MV-4-11 (cell line): ENCODE data around the gene NOPCHAP1.
"Not testable (repeated sequence)": the region's sequence is repeated elsewhere in the genome, so short reads cannot be mapped to it uniquely, and the experiment has no call there.

ENCODE experiments used
- DNase-seq: peaks from one replicate; lab custom pipeline; 2025; lab: John Stamatoyannopoulos, UW

Gene NOPCHAP1

GRCh38 chr12:104986022-104986941, at the start of gene NOPCHAP1:
Gene NOPCHAP1, plus strand, starts transcription at chr12:104986316. Its CDS starts 37 bp downstream, at chr12:104986353.
- peak; percentile 71 for DNase-seq

- no peak for DNase-seq
Measured at GRCh38 chr12:104938371-104938770, 47.7 kb upstream of the NOPCHAP1 start.

GRCh38 chr12:104939089-104939488, 47.0 kb upstream of the NOPCHAP1 start:
- DNase-seq, result no peak

DNA sequence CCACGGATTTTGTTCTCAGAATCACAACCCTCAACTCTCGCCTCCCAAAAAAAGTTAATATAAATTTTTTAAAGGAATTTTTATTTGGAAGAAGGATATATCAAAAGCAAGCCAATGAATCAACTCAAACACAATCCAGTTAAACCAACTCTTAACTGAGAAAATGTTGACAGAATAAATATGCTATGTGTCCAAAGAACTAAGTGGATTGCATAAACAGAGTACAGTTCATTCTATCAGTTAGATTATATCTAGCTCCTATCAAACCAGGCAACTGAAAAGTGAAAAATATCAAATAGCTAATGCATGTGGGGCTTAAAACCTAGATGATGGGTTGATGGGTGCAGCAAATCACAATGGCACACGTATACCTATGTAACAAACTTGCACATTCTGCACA, 44.7 kb upstream of the NOPCHAP1 start:
- DNase-seq, result no peak

GRCh38 chr12:104942075-104942474, 44.0 kb upstream of the NOPCHAP1 start:
- DNase-seq, result no peak

DNA sequence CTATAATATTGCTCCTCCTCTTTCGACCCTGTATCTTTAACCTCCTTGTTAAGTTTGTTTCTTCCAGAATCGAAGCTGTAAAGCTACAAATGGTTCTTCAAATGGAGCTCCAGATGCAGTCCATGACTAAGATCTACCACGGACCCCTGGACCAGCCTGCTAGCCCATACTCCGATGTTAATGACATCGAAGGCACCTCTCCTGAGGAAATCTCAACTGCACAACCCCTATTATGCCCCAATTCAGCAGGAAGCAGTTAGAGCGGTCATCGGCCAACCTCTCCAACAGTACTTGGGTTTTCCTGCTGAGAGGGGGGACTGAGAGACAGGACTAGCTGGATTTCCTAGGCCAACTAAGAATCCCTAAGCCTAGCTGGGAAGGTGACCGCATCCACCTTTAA, 42.7 kb upstream of the NOPCHAP1 start:
- DNase-seq, result not testable (repeated sequence)

DNA sequence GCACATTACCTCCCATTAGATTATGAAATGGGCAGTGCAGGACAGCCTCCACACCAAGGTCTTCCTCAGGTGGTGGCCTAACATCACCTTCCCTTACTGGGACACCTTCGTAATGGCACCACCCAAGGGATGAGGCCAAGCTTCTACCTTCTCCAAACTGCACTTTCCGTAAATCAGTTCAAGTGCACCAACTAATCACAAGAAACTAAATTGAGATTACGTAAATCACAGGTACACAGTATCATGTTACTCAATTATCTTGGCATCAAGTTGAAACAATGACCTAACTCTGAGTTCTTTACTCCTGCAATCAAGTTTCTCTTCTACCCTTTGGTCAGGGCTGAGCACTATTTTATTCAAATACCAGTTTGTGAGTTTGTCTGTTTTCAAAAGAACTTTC, 41.9 kb upstream of the NOPCHAP1 start:
- no peak for DNase-seq

GRCh38 chr12:104948716-104949115, 37.4 kb upstream of the NOPCHAP1 start:
- not testable (repeated sequence) for DNase-seq

DNA sequence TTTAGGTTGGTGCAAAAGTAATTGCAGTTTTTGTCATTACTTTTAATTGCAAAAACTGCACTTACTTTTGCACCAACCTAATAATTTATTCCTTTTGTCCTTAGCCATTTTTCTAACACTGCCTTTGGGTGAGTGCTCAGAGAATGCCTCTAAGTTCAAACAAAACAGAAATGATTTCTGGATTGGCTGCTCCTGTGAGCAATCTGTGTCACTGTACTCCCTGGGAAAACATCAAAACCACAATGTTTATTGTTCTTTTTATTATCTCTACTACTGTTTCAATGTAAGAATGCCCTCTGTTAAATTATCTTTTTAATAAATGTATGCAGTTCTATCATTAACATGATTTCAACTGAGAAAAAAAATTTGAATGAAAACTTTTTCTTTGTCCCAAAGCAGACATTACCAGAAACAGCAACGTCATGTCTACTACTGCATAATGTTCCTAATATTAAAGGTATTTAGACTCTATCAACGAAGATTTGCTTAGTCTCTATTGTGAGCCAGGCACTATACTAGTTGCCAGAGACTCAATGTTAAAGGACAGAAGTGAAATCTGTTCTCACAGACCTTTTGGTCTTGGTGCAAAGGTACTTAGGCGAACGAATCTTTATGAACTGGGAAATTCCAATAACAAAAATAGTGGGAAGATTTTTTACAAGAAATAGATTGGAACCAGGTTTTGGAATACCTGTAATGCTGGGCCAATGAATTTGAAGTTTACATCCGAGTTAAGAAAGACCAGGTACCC, 34.2 kb upstream of the NOPCHAP1 start:
- DNase-seq, result no peak

GRCh38 chr12:104952816-104953215, 33.3 kb upstream of the NOPCHAP1 start:
- no peak for DNase-seq

DNA sequence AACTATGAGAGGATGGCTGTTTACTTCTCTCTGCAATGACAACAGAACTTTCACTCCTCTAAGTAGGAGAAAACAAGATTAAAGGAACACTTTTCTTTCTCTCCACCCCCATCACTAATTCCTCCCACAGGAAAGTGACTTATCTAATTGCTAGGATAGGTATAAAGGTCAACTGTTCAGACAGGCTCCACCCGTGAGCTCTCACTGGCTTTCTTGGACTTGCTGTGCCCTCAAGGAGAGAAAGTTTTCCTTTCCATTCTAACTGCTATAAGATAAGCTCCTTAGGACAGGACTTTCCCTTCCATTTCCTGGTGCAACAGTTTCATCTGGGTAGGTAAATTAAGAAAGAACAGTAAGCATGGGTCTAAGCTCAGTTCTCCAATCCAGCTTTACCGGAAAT, 32.8 kb upstream of the NOPCHAP1 start:
- no peak for DNase-seq

DNA sequence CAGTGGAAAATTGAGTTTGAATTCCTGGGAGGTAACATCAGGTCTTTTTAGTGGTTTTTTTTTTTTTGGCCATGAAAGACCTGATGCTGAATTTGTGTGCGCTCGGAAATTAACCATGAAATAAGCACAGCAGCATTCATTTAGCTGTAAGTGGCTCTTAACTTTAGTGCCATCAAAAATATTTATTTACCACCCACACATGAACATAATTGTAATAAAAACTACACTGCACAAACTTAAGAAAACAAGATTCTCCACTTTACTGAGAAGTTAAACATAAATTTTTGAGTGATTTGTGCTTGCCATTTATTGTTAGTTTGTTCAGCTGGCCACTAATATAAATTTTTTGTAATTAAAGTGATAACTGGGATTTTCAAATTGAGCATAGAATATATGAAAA, 30.4 kb upstream of the NOPCHAP1 start:
- no peak for DNase-seq

- no peak for DNase-seq
Measured at GRCh38 chr12:104956870-104957718, 29.0 kb upstream of the NOPCHAP1 start.

DNA sequence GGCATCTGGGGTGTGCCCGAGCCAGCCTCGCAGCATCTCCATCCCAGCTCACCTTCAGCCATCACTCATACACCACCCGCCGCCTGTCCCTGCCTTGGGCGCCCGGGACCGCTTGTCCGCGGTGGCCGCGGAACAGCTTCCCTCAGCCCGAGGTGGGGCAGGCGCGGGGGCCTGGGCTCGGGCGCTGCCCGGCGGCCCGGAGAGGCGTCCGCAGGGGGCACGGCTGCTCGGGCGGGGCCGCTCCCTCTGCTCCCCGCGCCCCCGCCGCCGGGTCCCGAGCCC, 28.5 kb upstream of the NOPCHAP1 start:
- DNase-seq, result no peak

DNA sequence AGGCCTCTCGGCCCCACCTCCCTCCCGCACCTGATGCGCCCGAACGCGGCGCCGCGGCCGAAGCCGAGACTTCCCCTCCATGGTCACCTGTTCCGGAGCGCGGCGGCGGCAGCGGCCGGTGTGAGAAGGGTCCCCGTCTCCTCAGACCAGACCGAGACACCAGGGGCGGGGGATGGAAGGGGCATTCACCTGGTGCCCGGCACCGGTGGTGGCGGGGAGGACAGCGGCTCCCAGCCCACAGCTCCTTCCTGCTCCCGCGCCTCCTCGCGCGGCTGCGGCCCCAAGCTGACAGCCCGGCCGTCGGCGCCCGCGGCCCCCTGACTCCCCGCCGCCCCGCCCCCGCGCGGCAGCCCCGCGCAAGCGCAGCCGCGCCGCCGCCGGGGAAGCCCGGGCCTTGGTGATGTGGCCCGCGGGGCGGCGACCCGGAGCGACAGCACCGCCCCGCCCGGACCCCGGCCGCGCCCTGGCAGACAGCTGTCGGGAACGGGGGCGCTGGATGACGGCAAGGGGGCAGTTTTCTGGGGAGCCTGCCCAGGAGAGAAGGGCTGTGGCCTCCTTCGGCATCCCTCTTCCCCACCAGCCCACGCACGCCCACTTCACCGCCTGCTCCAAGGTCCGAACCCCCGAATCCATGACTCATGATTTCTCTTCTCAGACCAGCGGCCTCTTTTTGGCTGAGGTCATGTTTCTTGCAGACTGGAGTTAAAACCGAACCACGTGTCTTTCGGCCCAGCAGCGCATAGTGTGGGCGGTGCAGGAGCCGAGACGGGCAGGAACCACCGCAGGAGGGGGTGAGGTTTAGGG, 27.9 kb upstream of the NOPCHAP1 start, which contains the start of gene SLC41A2:
TSS of gene SLC41A2 (minus strand) at position 290 of the 804 bp plus-strand sequence. CDS start 29,763 bp downstream, outside the sequence.
- peak; percentile 59 for DNase-seq

DNA sequence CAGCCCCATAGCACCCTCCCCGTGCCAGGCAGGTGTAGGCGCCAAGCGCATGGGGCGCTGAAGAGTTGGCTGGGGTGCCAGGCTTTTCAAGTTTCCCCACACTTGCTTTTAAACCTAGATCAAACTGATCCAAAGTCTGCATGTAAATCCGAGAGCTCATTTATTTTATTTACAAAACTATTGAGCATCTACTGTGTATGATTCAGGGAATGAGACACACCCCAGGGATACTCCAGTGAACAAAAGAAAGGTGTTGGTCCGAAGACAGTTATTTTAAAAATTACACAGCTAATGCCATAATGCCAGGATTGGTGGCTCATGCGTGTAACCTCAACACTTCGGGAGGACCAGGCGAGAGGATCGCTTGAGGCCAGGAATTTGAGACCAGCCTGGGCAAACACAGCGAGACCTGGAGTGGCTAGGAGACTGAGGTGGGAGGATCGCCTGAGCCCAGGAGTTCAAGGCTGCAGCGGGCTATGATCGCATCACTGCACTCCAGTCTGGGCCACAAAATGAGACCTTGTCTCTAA, 27.2 kb upstream of the NOPCHAP1 start:
- DNase-seq, result no peak

- DNase-seq, result no peak
Measured at GRCh38 chr12:104959335-104959841, 26.7 kb upstream of the NOPCHAP1 start.

DNA sequence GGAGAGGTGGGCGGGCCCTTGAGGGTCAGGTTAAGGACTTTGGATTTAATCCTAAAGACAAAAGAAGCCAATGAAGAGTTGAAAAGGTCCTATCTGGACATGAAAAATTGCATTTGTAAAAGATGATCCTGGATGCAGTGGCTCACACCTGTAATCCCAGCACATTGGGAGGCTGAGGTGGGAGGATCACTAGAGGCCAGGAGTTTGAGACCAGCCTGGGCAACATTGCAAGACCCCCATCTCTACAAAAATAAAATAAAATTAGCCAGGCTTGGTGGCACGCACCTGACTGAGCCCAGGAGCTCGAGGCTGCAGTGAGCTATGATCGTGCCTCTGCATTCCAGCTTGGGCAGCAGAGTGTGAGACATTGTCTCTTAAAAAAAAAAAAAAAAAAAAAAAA, 25.7 kb upstream of the NOPCHAP1 start:
- DNase-seq, result no peak

GRCh38 chr12:104963757-104964156, 22.4 kb upstream of the NOPCHAP1 start:
- no peak for DNase-seq

DNA sequence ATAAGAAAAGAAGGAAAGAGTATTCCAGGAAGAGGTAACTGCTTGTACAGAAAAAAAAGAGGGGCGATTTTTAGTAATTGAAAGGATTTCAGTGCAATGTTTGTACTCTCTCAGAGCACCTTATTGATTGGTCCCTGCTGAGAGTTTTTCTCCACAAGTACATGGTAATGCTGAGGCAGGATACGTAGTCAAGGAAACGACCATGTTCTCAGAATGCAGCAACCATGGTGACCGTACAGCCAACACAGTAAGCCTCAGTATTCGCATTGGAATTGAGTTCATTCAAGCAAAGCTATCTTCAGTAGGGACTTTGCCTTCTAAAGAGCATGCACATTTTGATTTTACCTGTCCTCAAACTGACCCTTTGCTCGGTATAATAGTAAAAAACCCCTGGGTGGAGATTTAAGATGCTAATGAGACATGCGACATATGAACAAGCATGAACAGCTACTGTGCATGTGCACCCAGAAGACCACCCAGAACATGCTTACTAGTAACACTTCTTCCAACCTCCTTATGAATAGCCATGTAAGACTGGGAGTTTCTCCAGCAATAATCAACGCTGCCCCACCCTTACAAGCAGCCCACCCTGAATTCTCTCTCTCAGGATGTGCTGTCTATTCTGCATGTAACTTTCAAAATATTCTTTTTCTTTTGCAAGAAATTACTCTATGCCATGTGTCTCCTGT, 21.8 kb upstream of the NOPCHAP1 start:
- no peak for DNase-seq
